Fibroblast of the aortic adventitia (primary cell): ENCODE results near the gene NCKAP5. TPM values are rescaled to one million over a fixed set of nuclear protein-coding genes. Genes with fewer than 3 reads are reported as not detected.

Experiments used
- DNase-seq: peaks from one replicate; pipeline ENCODE4 v3.0.0-alpha.2; 2010; ENCODE audit warnings: low read depth
- H3K4me3 ChIP-seq: 2 replicates; pipeline ENCODE4 v1.5.1; 2011; ENCODE audit warnings: low read depth, mild to moderate bottlenecking, control low read depth, low read length, moderate library complexity
- total RNA-seq: library from RNA; depleted of rRNA; stranded (reverse); fragments of >200 nt; gene quantifications from 2 replicates; pipeline ENCODE4 v1.2.3, GENCODE V29; 2012; ENCODE audit warnings: low replicate concordance
- TF ChIP-seq, protein P1 (sequence below): IDR thresholded peaks from 2 replicates; pipeline ENCODE4 v1.5.1; 2011; ENCODE audit warnings: mild to moderate bottlenecking, low read length, control low read depth, inconsistent platforms; ENCODE audit not compliant: insufficient read depth

The NCKAP5 gene
- total RNA-seq, 1 donor: 4.4 TPM

- DNase-seq: no peak
- TF ChIP-seq, protein P1, sequence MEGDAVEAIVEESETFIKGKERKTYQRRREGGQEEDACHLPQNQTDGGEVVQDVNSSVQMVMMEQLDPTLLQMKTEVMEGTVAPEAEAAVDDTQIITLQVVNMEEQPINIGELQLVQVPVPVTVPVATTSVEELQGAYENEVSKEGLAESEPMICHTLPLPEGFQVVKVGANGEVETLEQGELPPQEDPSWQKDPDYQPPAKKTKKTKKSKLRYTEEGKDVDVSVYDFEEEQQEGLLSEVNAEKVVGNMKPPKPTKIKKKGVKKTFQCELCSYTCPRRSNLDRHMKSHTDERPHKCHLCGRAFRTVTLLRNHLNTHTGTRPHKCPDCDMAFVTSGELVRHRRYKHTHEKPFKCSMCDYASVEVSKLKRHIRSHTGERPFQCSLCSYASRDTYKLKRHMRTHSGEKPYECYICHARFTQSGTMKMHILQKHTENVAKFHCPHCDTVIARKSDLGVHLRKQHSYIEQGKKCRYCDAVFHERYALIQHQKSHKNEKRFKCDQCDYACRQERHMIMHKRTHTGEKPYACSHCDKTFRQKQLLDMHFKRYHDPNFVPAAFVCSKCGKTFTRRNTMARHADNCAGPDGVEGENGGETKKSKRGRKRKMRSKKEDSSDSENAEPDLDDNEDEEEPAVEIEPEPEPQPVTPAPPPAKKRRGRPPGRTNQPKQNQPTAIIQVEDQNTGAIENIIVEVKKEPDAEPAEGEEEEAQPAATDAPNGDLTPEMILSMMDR: no peak
- H3K4me3 ChIP-seq: no peak overlapping the region
Measured at GRCh38 chr2:133304344-133304743, 263.9 kb downstream of the NCKAP5 start.

DNA sequence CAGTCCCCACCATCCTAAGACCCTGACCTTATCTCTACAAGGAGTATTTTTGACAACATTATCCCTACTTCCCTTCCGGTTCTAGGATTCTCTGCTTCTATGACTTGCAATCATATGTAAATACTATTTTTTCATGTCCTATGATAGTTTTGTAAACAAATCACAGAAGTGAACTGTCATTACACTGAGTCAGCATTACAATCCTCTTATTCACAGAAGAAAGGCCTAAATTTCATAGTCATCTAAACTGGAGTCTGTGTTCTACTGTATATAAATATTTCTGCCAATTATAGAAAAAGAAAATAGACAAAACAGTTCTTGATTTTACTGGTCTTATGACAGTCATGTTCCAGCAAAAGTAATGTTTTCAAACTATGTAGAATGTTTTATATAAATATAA is 265.1 kb downstream of the NCKAP5 start:
- DNase-seq: peak; percentile 16
- TF ChIP-seq, protein P1: no peak
- H3K4me3 ChIP-seq: no peak overlapping the region

- DNase-seq: peak; percentile 71
- H3K4me3 ChIP-seq: no peak overlapping the region
- TF ChIP-seq, protein P1: no peak
Measured at GRCh38 chr2:133296401-133296800, 271.9 kb downstream of the NCKAP5 start.

GRCh38 chr2:133293544-133294353 is 274.5 kb downstream of the NCKAP5 start:
- peak; percentile 19 for DNase-seq
- H3K4me3 ChIP-seq: no peak overlapping the region
- TF ChIP-seq, protein P1: no peak

GRCh38 chr2:133292259-133292658 is 276.0 kb downstream of the NCKAP5 start:
- TF ChIP-seq, protein P1: no peak
- H3K4me3 ChIP-seq: no peak overlapping the region
- DNase-seq: no peak

DNA sequence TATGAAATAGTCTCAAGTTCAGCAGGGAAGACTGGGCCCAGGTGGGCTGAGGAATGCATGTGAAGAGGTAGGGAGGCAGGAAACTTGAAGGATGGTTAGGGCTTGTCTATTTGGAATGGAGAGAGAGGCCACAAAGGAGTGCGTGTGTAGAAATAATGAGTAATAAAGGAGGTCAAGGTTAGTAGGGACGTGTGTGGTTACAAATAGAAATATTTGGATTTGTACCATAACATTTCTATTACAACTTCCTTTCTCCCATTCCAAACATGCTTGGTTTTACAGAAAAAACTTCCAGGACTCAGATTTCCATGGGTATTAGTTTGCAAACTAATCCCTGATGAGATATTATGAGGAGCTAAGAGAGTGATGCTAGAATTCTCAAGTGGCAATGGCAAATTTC is 280.6 kb downstream of the NCKAP5 start:
- no peak overlapping the region for H3K4me3 ChIP-seq
- peak; percentile 29 for DNase-seq
- TF ChIP-seq, protein P1: no peak

DNA sequence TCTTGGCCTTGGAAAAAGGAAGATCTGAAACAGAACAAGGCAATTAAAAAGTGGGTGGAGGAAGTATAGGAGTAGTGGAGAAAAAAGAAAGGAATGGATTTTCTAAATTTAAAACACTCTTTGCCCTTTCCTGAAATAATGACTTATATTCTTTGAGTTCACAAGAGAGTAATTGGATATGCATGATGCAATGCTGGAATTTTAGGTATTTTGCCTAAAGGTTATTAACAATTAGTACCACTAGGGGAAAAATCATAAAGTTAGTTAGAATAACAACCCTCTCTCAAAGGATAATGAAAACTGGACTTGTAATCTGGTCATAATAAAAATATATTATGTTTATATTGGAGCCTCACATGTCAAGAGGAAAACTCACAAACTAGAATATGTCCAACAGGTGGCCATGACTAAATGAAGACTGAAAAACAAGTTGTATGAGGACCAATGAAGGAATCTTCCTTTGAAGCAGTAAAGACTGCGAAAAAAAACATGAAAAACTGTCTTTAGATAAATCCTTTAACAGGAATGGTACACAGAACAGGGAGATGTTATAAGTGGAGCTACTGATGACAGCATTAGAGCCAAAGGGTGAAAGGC is 281.8 kb downstream of the NCKAP5 start:
- no peak overlapping the region for H3K4me3 ChIP-seq
- DNase-seq: no peak
- TF ChIP-seq, protein P1: no peak
